ENCODE measurements around the gene DRD5.
"Not testable (repeated sequence)": the region's sequence is repeated elsewhere in the genome, so short reads cannot be mapped to it uniquely, and the experiment has no call there.

Gene DRD5

DNA sequence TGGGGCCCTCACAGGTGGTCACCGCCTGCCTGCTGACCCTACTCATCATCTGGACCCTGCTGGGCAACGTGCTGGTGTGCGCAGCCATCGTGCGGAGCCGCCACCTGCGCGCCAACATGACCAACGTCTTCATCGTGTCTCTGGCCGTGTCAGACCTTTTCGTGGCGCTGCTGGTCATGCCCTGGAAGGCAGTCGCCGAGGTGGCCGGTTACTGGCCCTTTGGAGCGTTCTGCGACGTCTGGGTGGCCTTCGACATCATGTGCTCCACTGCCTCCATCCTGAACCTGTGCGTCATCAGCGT is 652 bp downstream of the DRD5 start:
- TF ChIP-seq, protein P1, sequence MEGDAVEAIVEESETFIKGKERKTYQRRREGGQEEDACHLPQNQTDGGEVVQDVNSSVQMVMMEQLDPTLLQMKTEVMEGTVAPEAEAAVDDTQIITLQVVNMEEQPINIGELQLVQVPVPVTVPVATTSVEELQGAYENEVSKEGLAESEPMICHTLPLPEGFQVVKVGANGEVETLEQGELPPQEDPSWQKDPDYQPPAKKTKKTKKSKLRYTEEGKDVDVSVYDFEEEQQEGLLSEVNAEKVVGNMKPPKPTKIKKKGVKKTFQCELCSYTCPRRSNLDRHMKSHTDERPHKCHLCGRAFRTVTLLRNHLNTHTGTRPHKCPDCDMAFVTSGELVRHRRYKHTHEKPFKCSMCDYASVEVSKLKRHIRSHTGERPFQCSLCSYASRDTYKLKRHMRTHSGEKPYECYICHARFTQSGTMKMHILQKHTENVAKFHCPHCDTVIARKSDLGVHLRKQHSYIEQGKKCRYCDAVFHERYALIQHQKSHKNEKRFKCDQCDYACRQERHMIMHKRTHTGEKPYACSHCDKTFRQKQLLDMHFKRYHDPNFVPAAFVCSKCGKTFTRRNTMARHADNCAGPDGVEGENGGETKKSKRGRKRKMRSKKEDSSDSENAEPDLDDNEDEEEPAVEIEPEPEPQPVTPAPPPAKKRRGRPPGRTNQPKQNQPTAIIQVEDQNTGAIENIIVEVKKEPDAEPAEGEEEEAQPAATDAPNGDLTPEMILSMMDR (IDR thresholded peaks at IDR 0.05; ENCODE audit: unreplicated experiment in 3 of 3): no peak
- H3K27me3 Mint-ChIP-seq (ENCODE audit: low read depth): peaks cover 94% of the 10 kb centered on the region
- peak overlapping the region in 2 of 3 experiments; percentile 16 to 33 for H3K4me3 Mint-ChIP-seq
- H3K36me3 Mint-ChIP-seq (ENCODE audit: low read depth): no peaks in the 10 kb centered on the region
- H3K27ac Mint-ChIP-seq: no peak overlapping the region
- H3K9me3 Mint-ChIP-seq: peaks cover 3% of the 10 kb centered on the region
- no peaks in the 10 kb centered on the region for H3K4me1 Mint-ChIP-seq

- H3K4me1 Mint-ChIP-seq: not testable (repeated sequence)
These were observed 4.5 kb downstream of the DRD5 start for GRCh38 chr4:9785891-9786290.

GRCh38 chr4:9792381-9792780 is 10.9 kb downstream of the DRD5 start:
- Mint-ChIP-seq H3K36me3 (ENCODE audit: low read depth) (no peaks in the 10 kb centered on the region), H3K27ac (no peak overlapping the region)

More at GRCh38 chr4:9785891-9786290, 4.5 kb downstream of the DRD5 start:
- not testable (repeated sequence) for H3K4me3 Mint-ChIP-seq; H3K36me3 Mint-ChIP-seq (ENCODE audit: low read depth); H3K9me3 Mint-ChIP-seq; H3K27ac Mint-ChIP-seq
- H3K27me3 Mint-ChIP-seq (ENCODE audit: low read depth): peaks cover 75% of the 10 kb centered on the region

GRCh38 chr4:9796641-9797040 is 15.2 kb downstream of the DRD5 start:
- not testable (repeated sequence) for H3K9me3 Mint-ChIP-seq; H3K27ac Mint-ChIP-seq; H3K36me3 Mint-ChIP-seq (ENCODE audit: low read depth); H3K4me1 Mint-ChIP-seq; H3K4me3 Mint-ChIP-seq
- peaks cover 45% of the 10 kb centered on the region for H3K27me3 Mint-ChIP-seq (ENCODE audit: low read depth)

More at GRCh38 chr4:9792381-9792780, 10.9 kb downstream of the DRD5 start:
- Mint-ChIP-seq H3K4me1 (no peaks in the 10 kb centered on the region), H3K9me3 (peaks cover 7% of the 10 kb centered on the region), H3K4me3 (no peak overlapping the region), H3K27me3 (ENCODE audit: low read depth) (peaks cover 30% of the 10 kb centered on the region)
- TF ChIP-seq, protein P1 (IDR thresholded peaks at IDR 0.05; ENCODE audit: unreplicated experiment in 3 of 3): no peak

GRCh38 chr4:9800848-9801247 is 19.4 kb downstream of the DRD5 start:
- TF ChIP-seq, protein P1 (IDR thresholded peaks at IDR 0.05; ENCODE audit: unreplicated experiment in 3 of 3): no peak
- no peaks in the 10 kb centered on the region for H3K4me1 Mint-ChIP-seq
- no peak overlapping the region for H3K27ac Mint-ChIP-seq
- H3K27me3 Mint-ChIP-seq (ENCODE audit: low read depth): peaks cover 41% of the 10 kb centered on the region
- no peak overlapping the region for H3K4me3 Mint-ChIP-seq
- no peaks in the 10 kb centered on the region for H3K9me3 Mint-ChIP-seq
- H3K36me3 Mint-ChIP-seq (ENCODE audit: low read depth): no peaks in the 10 kb centered on the region

DNA sequence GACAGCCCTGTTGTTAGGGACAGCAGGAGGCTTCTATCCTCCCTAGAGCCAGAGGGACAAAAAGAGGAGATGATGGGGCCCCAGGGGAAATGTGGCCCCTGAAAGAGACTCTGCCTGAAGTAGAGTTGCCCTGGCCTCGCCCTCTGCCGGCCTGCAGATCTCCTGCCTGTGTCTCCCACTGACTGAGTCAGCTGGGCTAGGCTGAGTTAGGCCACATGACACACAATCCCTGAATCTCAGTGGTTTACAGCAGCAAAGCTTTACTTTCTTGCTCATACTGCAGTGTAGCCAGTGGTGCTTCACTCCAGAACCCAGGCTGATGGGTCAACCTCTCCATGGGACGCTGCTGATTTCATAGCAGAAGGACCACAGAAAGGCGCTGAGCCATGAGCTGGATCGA is 23.5 kb downstream of the DRD5 start:
- no peak overlapping the region for H3K27ac Mint-ChIP-seq
- peaks cover 18% of the 10 kb centered on the region for H3K27me3 Mint-ChIP-seq (ENCODE audit: low read depth)
- TF ChIP-seq, protein P1 (IDR thresholded peaks at IDR 0.05; ENCODE audit: unreplicated experiment in 3 of 3): no peak
- no peaks in the 10 kb centered on the region for H3K4me1 Mint-ChIP-seq
- H3K9me3 Mint-ChIP-seq: no peaks in the 10 kb centered on the region
- no peak overlapping the region for H3K4me3 Mint-ChIP-seq
- H3K36me3 Mint-ChIP-seq (ENCODE audit: low read depth): no peaks in the 10 kb centered on the region

DNA sequence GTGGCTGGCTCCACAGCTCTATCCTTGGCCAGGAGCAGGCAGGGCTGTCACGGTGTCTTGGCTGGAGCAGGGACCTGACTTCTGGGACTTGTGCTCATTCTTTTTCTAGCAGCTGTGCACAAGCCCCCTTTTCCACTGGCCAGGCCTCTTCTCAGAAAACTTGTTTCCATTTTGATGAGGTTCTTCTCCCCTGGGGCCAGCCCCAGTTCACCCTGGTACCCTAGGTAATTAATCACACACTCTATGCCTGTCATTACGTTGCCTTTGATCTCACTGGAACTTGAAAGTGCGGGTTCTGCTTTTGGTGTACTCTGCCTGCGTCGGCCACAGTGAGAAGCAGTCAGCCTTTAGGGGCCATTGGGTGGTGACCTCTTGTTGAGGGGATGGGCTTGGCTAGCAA is 26.6 kb downstream of the DRD5 start:
- Mint-ChIP-seq H3K9me3 (no peaks in the 10 kb centered on the region), H3K4me1 (peaks cover 7% of the 10 kb centered on the region), H3K27ac (no peak overlapping the region), H3K4me3 (no peak overlapping the region), H3K36me3 (ENCODE audit: low read depth) (no peaks in the 10 kb centered on the region), H3K27me3 (ENCODE audit: low read depth) (no peaks in the 10 kb centered on the region)
- TF ChIP-seq, protein P1 (IDR thresholded peaks at IDR 0.05; ENCODE audit: unreplicated experiment in 3 of 3): no peak
